ENCODE measurements around the gene CDH12.
"Not testable (repeated sequence)": the region's sequence is repeated elsewhere in the genome, so short reads cannot be mapped to it uniquely, and the experiment has no call there.

The CDH12 gene

DNA sequence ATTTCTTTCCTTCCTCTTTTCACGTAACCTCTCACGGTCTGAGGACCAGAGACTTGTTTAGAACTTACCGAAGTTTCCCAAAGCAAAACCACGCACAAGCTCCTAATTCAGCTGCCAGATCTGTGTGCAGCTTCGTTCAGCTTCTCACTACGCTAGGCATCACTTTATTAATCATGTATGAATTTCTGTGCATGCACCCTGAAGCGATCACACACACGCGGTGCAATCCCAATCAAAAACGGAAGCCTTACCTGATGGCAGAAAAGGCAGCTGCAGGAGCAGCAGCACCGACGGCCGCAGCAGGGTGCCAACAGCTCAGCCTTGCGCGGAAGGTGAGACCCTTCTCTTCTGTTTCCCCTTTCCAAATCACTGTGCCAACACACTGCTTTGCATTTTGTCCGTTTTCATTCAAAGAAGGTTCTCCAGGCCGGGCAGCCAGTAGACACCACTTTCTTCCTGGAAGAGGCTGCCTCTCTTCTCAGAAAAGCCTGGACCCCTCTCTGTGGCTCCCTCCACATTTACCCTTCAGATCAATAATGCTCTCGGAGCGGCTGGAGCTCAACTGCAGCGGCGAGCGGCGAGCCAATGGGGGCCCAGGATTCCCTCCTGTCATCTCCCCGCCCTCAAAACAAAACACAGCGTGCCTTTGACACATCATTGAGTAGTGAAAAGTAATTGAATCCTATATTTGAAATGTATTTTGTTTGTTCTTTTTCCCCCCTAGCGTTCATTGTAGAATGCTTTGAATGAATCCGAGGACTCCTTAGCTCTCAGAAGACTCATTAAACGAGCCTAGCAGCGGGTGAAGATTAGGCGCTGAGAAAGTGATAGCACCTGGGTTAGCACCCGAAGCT lies at the start of gene CDH12:
CDH12 (minus strand) TSS at position 538 of the 854 bp plus-strand sequence.
- DNase-seq (ENCODE audit: low spot score) = no peak

DNA sequence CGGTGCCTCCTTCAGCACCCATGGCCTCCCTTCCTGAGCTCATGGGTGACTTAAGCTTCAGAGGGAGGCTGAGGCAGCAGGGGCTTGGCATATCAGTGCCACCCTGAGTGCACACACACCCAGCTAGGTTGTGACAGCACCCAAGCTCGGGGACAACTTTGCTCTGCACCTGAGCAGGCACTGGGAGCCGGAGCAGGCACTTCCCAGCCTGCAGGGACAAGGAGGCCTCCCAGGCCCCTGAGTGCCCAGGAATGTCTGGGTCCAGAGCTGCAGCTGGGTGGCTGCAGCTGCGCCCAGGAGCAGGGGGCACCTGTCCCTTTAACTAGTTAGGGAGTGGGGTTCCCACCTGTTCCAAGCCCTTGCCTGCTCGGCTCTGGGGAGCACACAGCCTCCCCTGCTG lies 48.7 kb upstream of the CDH12 start:
- no peak for DNase-seq (ENCODE audit: low spot score)

- no peak for DNase-seq (ENCODE audit: low spot score)
Measured at GRCh38 chr5:22900801-22901310, 47.7 kb upstream of the CDH12 start.

GRCh38 chr5:22899341-22899740 lies 46.2 kb upstream of the CDH12 start:
- DNase-seq (ENCODE audit: low spot score) = no peak

- DNase-seq (ENCODE audit: low spot score) = no peak
Measured at GRCh38 chr5:22896152-22896551, 43.0 kb upstream of the CDH12 start.

- DNase-seq (ENCODE audit: low spot score) = no peak
Measured at GRCh38 chr5:22892441-22892840, 39.3 kb upstream of the CDH12 start.

GRCh38 chr5:22889720-22890119 lies 36.6 kb upstream of the CDH12 start:
- DNase-seq (ENCODE audit: low spot score) = no peak

DNA sequence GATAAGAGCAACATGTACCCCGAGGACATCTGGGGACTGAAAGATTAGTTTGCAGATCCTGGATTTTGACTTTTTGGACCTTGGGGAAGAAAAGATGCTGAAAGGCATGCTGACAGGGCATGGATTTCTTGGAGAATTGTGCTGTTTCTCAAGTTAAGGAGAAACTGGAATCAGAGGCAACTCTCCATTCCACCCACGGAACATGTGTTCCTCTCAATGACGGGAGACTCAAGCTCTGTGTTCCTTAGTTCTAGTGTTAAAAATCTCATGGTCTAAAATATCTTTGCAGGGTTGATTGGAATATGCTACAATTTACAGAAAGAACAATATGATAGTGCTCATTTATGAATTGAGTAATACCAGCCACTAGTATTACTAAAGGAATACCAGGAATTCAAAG lies 34.4 kb upstream of the CDH12 start:
- no peak for DNase-seq (ENCODE audit: low spot score)

GRCh38 chr5:22858911-22859310 lies 5.8 kb upstream of the CDH12 start:
- DNase-seq (ENCODE audit: low spot score) = not testable (repeated sequence)

- no peak for DNase-seq (ENCODE audit: low spot score)
Measured at GRCh38 chr5:22855824-22856223, 2.7 kb upstream of the CDH12 start.

GRCh38 chr5:22850981-22851380 lies 2.2 kb downstream of the CDH12 start:
- no peak for DNase-seq (ENCODE audit: low spot score)

GRCh38 chr5:22846693-22847092 lies 6.5 kb downstream of the CDH12 start:
- no peak for DNase-seq (ENCODE audit: low spot score)

GRCh38 chr5:22844636-22845035 lies 8.5 kb downstream of the CDH12 start:
- DNase-seq (ENCODE audit: low spot score) = no peak

DNA sequence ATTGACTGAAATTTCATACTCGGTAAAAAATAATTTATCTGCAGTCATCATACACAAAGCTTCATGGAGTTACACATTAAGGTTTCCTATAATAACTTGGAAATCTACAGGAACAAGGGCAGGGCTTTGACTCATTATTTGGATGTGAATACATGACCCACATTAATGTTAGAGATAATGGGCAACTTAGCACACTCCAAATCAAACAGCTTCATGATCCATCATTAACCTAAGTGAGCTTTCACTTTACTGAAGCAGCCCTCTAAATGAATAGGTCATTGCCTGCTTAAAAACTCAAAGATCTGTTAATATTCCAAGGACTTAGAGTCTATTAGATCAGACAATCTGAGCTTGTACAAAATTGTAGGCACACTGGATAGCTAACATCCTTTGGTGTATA lies 9.0 kb downstream of the CDH12 start:
- DNase-seq (ENCODE audit: low spot score) = no peak

GRCh38 chr5:22842574-22842973 lies 10.6 kb downstream of the CDH12 start:
- no peak for DNase-seq (ENCODE audit: low spot score)

- DNase-seq (ENCODE audit: low spot score) = no peak
Measured at GRCh38 chr5:22837803-22838202, 15.3 kb downstream of the CDH12 start.

DNA sequence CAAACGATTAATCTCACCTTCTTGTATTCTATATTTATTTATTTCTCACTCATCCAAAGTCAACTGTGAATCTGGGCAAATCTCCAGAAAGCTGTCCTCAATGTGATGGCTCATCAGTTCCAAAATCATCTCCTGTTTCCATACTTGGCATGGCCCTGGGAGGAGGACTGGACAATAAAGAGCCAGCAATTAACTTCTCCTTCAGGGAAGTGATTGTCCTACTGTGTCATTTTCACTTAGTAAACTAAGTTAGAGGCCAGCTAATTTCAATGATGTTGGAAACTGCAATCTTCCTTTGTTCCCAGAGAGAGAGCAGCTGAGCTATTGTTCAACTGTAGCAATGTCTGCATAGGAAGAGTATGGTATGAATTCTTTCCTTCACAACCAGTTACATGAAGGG lies 17.5 kb downstream of the CDH12 start:
- DNase-seq (ENCODE audit: low spot score) = no peak

DNA sequence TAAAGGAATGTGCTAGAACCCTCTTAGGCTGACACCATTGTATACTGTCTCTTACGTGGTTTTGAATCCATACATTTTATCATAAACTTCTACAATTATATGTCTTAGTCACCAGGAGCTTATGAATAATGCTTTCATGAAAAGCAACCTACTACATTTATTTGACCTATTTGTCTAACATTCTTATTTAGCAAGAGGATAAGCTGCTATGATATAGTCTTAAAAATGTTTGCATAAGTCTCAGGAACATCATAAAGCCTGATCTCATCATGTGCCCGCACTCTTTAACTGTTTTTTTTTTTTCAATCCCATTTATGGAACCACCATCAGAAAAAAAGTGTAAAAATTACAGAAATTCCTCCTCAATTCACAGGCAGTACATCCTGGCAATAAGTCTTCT lies 59.7 kb downstream of the CDH12 start:
- no peak for DNase-seq (ENCODE audit: low spot score)

DNA sequence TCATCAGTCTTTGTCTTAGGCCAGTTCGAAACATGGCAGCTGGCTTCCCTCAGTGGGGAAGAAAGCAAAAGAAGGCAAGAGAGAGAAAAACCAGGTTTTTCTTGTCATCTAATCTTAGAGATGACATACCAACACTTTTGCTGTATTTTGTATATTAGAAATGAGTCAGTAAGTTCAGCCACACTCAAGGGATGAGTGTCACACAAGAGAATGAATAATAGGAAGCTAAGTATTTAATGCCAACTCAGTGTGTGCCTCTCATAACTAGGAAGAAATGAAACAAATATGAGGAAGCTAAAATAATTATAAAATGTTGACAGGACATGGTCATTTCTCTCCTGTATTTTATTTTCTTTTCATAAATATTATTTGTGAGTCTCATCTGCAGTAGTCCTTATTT lies 65.3 kb downstream of the CDH12 start:
- DNase-seq (ENCODE audit: low spot score) = no peak

GRCh38 chr5:22787398-22787797 lies 65.7 kb downstream of the CDH12 start:
- no peak for DNase-seq (ENCODE audit: low spot score)

DNA sequence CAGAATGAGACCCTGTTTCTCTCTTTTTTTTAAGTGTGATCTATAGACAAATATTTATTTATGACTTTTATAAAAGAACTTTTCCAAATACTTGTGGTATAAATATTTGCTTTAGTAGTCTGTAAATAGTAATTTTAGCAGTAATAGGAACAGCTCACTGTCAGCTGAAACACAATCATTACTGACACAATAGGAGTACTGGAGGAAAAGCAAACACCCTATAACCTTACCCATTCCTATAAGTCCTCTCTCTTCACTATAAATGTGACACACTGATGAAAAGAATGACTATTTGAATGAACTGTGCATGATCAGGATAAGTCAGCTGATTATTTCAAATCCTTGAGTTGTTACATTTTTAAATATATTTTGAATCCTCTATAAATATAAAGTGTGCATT lies 72.4 kb downstream of the CDH12 start:
- DNase-seq (ENCODE audit: low spot score) = no peak

GRCh38 chr5:22779499-22779898 lies 73.6 kb downstream of the CDH12 start:
- no peak for DNase-seq (ENCODE audit: low spot score)

DNA sequence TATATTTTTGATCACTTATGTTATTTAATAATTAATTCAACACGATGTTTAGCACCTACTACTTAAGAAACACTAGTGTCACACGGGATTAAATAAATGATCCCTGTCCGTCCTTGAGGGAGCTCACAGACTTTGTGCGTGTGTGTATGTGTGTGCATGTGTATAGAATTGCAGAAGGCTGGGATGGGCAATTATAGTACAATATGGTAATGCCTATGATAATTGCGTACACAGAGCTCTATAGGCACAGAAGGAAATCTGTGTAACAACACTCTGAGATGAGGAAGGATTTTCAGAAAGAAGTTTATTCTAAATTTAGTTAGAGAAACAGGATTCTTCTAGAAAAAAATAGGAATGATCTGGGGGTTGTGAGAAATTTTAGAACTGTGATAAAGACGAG lies 76.9 kb downstream of the CDH12 start:
- DNase-seq (ENCODE audit: low spot score) = no peak

GRCh38 chr5:22774214-22774613 lies 78.9 kb downstream of the CDH12 start:
- DNase-seq (ENCODE audit: low spot score) = not testable (repeated sequence)

Measured in CD4-positive, alpha-beta T cell treated with Interleukin-6 at 100 ng/mL for 8 hours (primary cell).